Lower leg skin (tissue), 4 donors: ENCODE results near the gene ANKRD30BL. TPM values are rescaled to one million over a fixed set of nuclear protein-coding genes. Genes with fewer than 3 reads are reported as not detected.
"Not testable (repeated sequence)": the region's sequence is repeated elsewhere in the genome, so short reads cannot be mapped to it uniquely, and the experiment has no call there.

Experiments
- DNase-seq, 2 donors: peaks; one replicate each; pipeline ENCODE4 v3.0.0-alpha.2; 2019; ENCODE audit warnings: low spot score in 2 of 2
- H3K4me3 ChIP-seq: fragments of 200-600 bp; sonication (generic); 2 replicates; pipeline ENCODE4 v1.5.1; 2017; ENCODE audit warnings: mild to moderate bottlenecking, low read depth; ENCODE audit not compliant: poor library complexity, severe bottlenecking
- WGBS, 2 donors: methylation state at CpG; one replicate each; pipeline ENCODE4 v1.1.5; 2018; 5-methylcytosine and 5-hydroxymethylcytosine counted together
- intact Hi-C: fragments of 100-400 bp; cut with DNase I; formaldehyde crosslinking; loops from one replicate; pipeline ENCODE4 v1.15.0; 2023; ENCODE audit warnings: low total_unique reads
- total RNA-seq, 4 donors: library from RNA; depleted of rRNA; stranded (reverse); fragments of >200 nt; gene quantifications; one replicate each; pipeline ENCODE4 v1.1.0, GENCODE V29; 2016

The ANKRD30BL gene
- not detected for total RNA-seq

GRCh38 chr2:132161161-132162124, at the start of gene ANKRD30BL:
Gene ANKRD30BL (minus strand): TSS chr2:132161952. CDS start chr2:132161705, 247 bp downstream.
- intact Hi-C loops, H3K4me3 ChIP-seq, DNase-seq: not testable (repeated sequence)
- WGBS, 2 donors: 90 to 92% methylated on average over 46 to 48 of the region's 48 CpGs

GRCh38 chr2:132202866-132203265, 41.1 kb upstream of the ANKRD30BL start:
- intact Hi-C loops, H3K4me3 ChIP-seq, DNase-seq: not testable (repeated sequence)
- 69 to 84% methylated on average over 2 of the region's 2 CpGs for WGBS, 2 donors

GRCh38 chr2:132192854-132193253, 31.1 kb upstream of the ANKRD30BL start:
- intact Hi-C loops: not testable (repeated sequence)

GRCh38 chr2:132167100-132167499, 5.3 kb upstream of the ANKRD30BL start:
- H3K4me3 ChIP-seq, DNase-seq, intact Hi-C loops: not testable (repeated sequence)
- WGBS, 2 donors: 61 to 89% methylated on average over 1 of the region's 1 CpG

More at GRCh38 chr2:132192854-132193253, 31.1 kb upstream of the ANKRD30BL start:
- not testable (repeated sequence) for H3K4me3 ChIP-seq, DNase-seq
- WGBS, 2 donors: 58 to 64% methylated on average over 5 of the region's 5 CpGs

- intact Hi-C loops, H3K4me3 ChIP-seq, DNase-seq: not testable (repeated sequence)
- 93 to 95% methylated on average over 8 to 11 of the region's 33 CpGs for WGBS, 2 donors
These were observed 441 bp upstream of the ANKRD30BL start for GRCh38 chr2:132162125-132162660.

GRCh38 chr2:132146774-132147173, 15.0 kb downstream of the ANKRD30BL start:
- 1 to 13% methylated on average over 4 of the region's 4 CpGs for WGBS, 2 donors
- peak; percentile 32 to 85 for DNase-seq
- H3K4me3 ChIP-seq, intact Hi-C loops: not testable (repeated sequence)
